IPS-18c (cell line): Measurements from ENCODE around the gene TGFB1I1.
"Not testable (repeated sequence)": the region's sequence is repeated elsewhere in the genome, so short reads cannot be mapped to it uniquely, and the experiment has no call there.

Experiments
- H3K4me3 ChIP-seq: 2 replicates; pipeline ENCODE4 v1.7.0; 2013; ENCODE audit warnings: low read depth, mild to moderate bottlenecking, low read length, moderate library complexity; ENCODE audit not compliant: insufficient read depth
- H3K9me3 ChIP-seq: one replicate; pipeline ENCODE4 v1.6.1; 2013; ENCODE audit warnings: mild to moderate bottlenecking, low read length, moderate library complexity; ENCODE audit not compliant: control insufficient read depth, insufficient read depth

TGFB1I1 gene

DNA sequence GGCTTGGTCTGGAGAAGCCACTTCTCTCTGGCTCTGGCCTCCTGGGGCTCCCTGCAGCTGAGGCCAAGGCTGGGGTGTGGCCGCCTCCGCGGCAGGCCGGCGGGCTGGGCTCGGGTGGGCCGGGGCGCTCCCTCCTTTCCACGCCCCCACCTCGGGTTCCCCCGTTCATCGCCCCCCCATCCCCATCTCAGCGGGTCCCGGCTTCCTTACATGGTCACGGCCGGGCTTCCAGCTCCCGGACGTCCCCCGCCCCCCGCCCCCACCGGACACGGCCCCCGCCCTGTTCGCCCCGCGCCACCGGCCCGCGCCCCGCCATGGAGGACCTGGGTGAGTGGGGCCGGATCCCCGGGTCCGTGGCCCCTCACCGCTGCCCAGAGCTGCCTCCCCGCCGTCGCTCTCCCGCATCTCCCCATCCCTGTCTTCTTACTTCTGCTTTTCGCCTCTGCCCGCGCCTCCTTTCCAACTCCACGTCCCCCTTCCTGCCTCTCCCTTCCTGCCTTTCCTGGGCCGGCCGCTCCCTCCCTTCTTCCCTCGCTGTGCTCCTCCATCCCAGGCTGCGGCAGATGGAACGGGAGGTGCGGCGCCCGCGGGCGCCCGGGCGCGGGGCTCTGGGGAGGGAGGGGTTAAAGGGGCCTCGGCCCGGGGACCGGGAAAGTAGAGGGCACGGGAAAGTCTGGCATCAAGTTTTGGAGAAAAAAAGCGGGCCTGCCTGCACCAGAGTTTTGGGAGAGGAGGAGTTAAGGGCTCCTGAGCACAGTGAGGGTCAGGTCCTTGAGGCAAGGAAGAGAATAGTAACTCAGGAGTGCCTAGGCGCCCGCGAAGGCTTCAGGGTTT, at the start of gene TGFB1I1:
TSS of gene TGFB1I1 (plus strand) at position 278 of the 834 bp plus-strand sequence. CDS start at position 315, 37 bp downstream.
- H3K9me3 ChIP-seq, result peaks cover 2% of the 10 kb centered on the region
- peak within 1 kb of the TSS; percentile 67 for H3K4me3 ChIP-seq

DNA sequence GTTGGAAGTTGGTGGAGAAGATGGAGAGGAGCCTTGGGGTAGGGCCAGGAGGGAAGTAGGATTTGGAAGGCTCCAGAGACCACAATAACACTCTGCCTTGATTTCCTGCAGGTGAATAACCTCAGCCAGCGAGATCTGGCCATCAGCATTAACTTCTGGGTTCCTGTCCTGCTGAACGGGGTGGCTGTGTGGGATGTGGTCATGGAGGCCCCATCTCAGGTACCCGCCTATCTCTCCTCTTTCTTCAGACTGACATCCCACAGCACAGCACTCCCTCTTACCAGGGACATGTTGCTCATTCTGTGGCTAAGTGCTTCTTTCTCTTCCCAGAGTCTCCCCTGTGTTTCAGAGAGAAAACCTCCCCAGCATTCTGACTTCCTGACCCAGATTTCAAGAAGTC, 48.7 kb upstream of the TGFB1I1 start:
- Histone ChIP-seq H3K9me3 (no peaks in the 10 kb centered on the region), H3K4me3 (no peak overlapping the region)

DNA sequence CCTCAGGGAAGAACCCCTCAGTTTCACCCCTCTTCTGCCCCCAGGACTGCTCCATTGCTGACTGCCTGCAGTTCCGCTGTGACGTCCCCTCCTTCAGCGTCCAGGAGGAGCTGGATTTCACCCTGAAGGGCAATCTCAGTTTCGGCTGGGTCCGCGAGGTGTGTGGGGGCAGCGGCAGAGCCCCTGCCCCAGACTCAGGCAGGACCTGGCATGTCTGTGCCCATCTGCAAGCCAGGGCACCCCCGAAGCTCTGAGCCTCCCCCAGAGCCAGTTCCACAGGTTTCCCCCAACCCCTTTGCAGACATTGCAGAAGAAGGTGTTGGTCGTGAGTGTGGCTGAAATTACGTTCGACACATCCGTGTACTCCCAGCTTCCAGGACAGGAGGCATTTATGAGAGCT, 48.2 kb upstream of the TGFB1I1 start:
- Histone ChIP-seq H3K4me3 (no peak overlapping the region), H3K9me3 (no peaks in the 10 kb centered on the region)

DNA sequence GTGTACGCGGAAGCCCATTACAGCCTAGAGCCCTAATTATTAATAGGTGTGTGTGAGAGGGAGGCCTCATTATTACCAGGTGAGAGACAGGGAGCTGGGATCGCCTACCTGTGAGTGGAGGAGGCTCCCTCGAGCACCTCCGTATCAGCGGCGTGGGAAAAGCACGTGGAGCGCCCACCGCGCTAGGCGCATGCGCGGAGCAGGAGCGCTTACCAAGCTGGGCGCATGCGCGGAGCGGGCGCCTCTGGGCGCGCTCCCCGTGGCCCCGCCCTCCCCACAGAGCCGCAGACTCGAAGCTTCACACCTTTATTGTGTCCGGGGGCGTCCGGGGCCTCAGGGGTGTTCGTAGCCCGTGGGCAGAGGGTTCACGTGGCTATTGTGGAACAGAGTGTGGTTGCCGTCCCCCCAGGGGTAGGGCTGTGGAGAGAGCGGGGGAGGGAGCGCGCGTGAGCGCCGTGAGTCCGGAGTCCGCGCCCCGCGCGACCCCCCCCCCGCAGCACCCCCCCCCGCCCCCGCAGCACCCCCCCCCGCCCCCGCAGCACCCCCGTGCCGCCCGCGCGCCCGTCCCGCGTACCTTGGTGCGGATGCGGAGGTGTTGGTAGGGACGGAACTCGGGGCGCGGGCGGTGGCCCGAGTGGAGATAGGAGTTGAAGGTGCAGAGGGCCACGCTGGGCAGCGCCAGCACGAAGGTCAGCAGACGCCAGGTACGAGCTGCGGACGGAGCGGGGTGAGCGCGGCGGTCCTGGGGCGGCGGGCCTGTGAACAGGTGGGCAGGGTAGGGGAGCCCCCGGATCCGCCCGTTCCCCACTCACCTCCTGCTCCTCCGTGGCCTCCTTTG, 44.3 kb upstream of the TGFB1I1 start:
- no peaks in the 10 kb centered on the region for H3K9me3 ChIP-seq
- no peak overlapping the region for H3K4me3 ChIP-seq

DNA sequence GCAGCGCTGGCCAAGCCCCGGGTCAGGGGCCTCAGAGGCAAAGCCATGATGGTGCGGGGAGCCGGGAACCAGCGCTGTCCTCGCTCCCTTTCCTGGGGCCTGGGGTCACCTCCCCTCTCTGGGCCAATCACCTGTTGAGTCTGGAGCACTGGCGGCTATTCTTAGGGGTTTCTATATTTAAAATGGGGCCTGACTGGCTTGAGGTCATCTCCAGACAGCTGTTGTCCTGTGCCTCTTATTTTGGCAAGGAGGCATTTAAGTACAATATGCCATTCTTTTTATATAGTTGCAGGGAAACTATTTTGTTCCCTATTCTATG, 43.7 kb upstream of the TGFB1I1 start, which contains the start of gene COX6A2:
TSS of gene COX6A2 (minus strand) at position 82 of the 319 bp plus-strand sequence. CDS start at position 47, 35 bp downstream.
- no peak within 1 kb of the TSS for H3K4me3 ChIP-seq
- no peaks in the 10 kb centered on the region for H3K9me3 ChIP-seq

DNA sequence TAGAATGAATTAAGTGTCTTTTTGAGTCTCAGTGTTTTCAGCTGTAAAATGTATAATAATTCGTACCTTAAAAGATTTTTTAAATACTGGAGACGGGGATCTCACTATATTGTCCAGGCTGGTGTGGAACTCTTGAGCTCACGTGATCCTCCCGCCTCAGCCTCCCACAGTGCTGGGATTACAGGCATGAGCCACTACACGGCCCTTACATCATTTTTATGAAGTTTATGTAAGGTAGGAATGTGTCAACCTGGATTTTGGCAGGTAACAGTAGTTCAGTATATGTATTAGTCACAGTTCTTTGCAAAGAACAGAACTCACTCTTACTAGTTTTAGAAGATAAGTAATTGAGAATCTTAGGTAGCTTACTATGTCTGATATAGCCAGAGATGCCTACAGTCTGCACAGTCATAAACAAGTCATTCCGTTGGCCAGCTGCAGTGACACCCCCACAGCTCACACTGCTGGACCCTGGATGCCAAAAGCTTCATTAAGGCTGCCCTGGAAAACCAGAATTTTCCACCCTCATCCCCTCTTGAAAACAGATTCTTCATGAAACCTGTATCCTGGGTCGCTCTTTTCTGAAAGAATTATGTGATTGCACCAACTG, 43.2 kb upstream of the TGFB1I1 start:
- no peaks in the 10 kb centered on the region for H3K9me3 ChIP-seq
- H3K4me3 ChIP-seq, result no peak overlapping the region

DNA sequence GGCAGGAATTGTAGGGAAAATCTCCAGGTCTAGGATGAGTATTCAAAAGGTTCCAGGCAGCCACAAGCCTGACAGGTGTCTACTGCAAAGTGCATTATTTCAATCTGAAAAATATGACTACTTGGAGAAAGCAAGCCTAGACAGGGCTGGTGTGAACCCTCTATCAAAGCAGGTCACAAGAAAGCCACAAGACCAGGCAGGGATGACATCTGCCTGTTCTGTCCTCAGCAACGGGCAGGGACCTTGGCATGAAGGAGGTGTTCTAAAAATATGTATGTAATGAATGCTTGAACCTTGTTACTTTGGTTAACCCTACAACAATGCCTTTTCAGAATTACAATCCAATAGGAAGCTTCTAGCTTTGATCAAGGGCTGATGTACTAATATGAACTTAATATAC, 42.6 kb upstream of the TGFB1I1 start:
- H3K4me3 ChIP-seq, result no peak overlapping the region
- no peaks in the 10 kb centered on the region for H3K9me3 ChIP-seq

DNA sequence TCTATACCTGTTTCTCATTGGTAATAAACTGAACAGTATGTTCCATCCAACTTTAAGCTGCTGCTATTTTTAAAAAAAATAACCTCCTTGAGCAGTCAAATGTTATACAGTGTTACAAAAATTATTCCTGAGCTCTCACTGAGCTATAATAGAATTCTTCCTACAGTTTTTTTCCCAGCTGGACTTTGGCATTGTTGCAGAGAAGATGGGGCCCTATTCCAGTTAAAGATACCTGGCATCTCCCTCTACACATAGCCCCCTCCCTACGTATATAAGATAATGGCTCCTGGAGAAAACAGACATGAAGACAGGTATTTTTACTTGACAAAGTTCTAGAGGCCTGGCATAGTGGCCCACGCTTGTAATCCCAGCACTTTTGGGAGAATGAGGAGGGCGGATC, 42.2 kb upstream of the TGFB1I1 start:
- no peaks in the 10 kb centered on the region for H3K9me3 ChIP-seq
- H3K4me3 ChIP-seq, result no peak overlapping the region

DNA sequence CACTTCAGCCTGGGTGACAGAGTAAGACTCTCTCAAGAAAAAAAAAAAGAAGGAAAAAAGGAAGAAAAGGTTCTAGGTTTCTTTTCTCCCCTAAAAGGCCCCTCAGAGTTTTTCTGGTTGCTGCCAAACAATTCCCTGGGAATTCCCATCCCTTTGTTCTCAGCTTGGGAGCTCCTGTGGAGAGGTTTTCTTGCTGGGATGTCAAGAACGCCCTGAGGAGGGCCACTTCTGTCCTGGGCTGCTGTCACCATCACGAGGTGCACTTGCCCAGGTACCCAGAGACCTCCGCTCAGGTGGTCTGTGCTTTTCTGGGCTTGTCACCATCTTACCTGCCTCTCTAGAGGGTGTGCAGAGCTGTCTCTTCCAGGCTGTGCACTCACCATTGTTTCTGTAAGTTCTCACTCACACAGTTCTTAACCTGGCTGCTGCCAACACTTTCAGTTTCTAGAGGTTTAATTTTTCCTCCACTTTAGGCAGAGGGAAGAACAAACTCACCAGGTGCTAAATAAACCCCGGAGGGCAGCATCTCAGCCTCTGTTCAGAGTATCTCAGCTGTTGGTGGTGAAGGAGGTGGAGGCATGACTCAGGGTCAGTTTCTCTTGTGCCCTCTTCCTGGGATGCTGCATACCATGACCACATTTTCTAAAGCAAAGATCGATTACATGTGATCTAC, 41.4 kb upstream of the TGFB1I1 start:
- H3K9me3 ChIP-seq, result no peaks in the 10 kb centered on the region
- no peak overlapping the region for H3K4me3 ChIP-seq

DNA sequence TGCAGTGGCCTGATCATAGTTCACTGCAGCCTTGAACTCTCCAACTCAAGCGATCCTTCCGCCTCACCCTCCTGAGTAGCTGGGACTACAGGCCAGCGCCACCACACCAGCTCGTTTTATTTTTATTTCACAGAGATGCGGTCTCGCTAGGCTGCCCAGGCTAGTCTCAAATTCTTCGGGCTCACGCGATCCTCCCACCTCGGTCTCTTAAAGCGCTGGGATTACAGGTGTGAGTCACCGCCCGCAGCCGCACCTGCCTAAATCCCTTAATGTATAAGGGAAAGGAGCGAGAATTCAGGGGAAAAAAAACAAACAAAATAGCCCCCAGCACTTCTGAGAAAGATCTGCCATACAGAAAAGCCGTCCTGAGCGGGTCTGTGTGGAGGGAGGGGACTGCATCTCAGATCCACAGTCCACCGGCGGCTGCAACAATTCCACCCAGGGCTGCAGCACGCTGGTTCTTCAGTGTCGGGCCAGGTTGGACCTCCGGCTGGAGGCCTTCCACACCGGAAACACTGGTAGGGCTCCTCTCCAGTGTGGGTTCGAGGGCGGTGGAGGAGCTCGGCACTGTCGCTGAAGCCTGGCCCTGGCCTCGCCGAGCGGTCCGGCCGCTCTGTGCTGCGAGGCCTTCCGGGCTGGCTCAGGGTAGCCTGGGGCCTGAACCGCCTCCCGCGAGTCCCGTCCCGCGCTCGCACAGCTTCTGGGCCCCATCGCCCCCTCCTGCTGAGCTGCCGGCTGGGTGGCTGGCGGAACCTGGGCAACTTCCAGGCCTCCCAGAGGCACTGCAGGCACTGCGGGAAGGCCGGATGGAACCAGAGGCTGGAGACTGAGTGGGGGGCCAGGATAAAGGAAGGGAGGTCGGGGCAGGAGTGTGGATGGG, 36.4 kb upstream of the TGFB1I1 start:
- Histone ChIP-seq H3K9me3 (no peaks in the 10 kb centered on the region), H3K4me3 (no peak overlapping the region)

DNA sequence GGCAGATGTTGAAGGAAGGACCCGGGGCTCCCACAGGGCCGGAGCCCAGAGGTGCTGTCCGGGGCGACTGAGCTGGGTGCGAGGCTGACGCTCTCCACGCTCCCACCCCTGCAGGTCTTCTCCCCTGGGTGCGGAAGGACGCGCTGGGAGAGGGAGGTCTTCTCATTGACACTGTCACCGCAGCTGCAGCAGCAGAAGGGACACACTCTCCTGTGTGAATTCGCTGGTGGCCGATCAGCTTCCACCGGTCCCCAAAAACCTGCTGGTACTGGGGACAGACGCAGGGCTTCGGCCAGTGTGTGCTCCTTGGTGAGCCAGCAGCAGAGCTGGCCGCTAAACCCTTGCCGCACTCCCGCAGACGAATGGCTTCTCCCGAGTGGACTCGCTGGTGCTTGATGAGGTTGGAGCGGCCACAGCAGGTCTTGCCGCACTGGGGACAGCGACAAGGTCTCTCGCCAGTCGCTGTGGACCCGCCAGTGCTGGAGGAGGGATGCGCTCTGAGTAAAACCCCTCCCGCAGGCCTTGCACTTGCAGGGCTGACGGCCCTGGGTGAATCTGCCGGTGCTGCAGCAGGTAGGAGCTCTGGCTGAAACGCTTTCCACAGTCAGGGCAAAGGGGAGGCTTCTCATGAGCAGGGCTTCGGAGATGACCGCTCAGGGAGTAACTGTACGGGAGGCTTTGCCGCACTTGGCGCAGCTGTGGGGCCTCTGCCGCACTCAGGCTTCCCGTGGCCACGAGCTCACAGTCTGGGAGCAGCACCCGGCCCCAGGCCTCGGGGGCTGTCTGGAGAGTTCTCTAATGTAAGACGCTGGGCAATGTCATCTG, 35.5 kb upstream of the TGFB1I1 start:
- Histone ChIP-seq H3K4me3 (no peak overlapping the region), H3K9me3 (no peaks in the 10 kb centered on the region)

DNA sequence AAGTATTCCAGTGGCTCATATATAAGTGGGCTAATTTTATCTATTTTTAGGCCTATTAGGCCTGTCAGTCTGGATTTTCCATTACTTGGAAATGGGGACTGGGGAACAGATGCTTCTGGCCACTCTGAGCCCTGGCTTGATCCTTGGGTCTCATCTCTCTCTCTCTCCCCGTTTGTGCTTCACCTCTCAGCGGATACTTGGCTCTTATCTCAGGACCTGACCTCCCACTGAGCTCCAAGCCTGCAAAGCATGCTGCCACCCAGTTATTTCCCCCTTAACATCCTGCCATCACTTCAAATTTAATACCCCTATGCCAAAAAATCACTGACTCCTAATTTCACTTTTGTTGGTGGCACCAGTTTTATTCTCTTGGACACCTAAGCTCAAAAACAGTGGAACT, 33.5 kb upstream of the TGFB1I1 start:
- no peaks in the 10 kb centered on the region for H3K9me3 ChIP-seq
- H3K4me3 ChIP-seq, result no peak overlapping the region

DNA sequence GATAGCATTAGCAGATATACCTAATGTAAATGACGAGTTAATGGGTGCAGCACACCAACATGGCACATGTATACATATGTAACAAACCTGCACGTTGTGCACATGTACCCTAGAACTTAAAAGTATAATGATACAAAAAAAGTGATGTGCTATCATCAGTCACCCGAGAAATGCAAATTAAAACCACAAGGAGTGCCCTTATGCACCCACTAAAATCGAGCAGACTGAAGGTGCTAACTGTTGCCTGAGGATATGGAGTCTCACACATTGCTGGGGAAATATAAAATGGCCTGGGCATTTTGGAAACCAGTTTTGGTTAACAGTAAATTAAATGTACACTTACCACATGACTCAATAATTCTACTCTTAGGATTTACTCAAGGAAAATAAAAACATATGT, 32.9 kb upstream of the TGFB1I1 start:
- not testable (repeated sequence) for H3K4me3 ChIP-seq, H3K9me3 ChIP-seq

DNA sequence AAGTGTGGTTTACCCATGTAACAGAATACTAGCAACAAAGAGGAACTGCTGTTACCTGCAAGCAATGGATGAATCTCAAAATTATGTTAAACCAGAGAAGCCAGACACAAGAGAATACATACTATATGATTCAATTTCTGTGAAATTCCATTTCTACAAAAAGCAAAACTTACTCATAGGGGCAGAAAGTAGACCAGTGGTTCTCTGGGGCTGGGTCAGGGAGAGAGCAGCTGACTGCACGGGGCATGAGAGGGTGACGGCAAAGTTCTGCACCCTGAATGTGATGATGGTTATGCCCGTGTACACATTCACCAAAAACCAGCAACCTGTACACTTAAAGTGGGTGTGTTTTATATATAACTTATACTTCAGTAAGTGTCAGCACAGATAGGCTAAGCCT, 32.4 kb upstream of the TGFB1I1 start:
- no peaks in the 10 kb centered on the region for H3K9me3 ChIP-seq
- no peak overlapping the region for H3K4me3 ChIP-seq

DNA sequence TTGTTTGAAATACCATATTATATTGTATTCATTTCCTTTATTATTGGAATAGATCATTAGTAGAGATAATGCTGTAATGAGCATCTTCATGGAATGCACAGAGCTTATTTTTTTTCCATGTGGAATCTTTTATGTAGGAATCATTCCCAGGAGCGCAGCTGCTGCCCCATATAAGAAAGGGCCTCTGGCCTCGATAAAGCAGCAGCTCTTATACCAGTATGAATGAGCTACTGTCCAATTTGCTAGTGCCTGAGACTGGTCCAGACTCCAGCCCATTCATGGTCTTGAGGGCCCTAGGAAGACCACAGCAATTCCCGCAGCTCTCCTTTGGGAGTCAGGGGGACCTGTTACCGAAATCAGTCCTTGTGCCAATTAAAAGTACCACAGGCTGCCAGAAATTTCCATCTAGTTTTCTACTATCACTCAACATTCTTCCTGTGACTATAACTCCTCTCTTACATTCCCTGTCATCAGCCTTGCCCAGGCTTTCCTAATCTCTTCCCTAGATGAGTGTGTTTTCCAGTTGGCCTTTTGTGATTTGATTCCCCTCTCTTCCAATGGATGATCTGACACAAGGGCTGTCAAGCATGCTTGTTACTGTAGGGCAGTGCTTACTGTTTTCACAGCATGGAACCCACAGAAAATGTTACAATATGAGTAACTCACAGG, 31.3 kb upstream of the TGFB1I1 start:
- H3K9me3 ChIP-seq, result no peaks in the 10 kb centered on the region
- no peak overlapping the region for H3K4me3 ChIP-seq
